GM21390 (cell line): Measurements from ENCODE around the gene IFIT1.
A peak's percentile ranks its signal among the peaks of the same experiment; 100 is the strongest.
"Not testable (repeated sequence)": the region's sequence is repeated elsewhere in the genome, so short reads cannot be mapped to it uniquely, and the experiment has no call there.

Experiments
- ATAC-seq: cut with Tn5 transposase; IDR thresholded peaks from one replicate; pipeline ENCODE4 v1.9.1; 2021; ENCODE audit not compliant: unreplicated experiment

The IFIT1 gene

GRCh38 chr10:89398003-89398749 lies 5.8 kb downstream of the IFIT1 start:
- no peak for ATAC-seq

- no peak for ATAC-seq
Measured at GRCh38 chr10:89399956-89400355, 7.5 kb downstream of the IFIT1 start.

- ATAC-seq: no peak
Measured at GRCh38 chr10:89403043-89403442, 10.6 kb downstream of the IFIT1 start.

GRCh38 chr10:89404104-89405047 lies 12.0 kb downstream of the IFIT1 start:
- ATAC-seq: no peak

GRCh38 chr10:89406178-89406577 lies 13.8 kb downstream of the IFIT1 start:
- not testable (repeated sequence) for ATAC-seq

- ATAC-seq: not testable (repeated sequence)
Measured at GRCh38 chr10:89407792-89408191, 15.4 kb downstream of the IFIT1 start.

- not testable (repeated sequence) for ATAC-seq
Measured at GRCh38 chr10:89409282-89409681, 16.9 kb downstream of the IFIT1 start.

GRCh38 chr10:89410551-89410950 lies 18.1 kb downstream of the IFIT1 start:
- not testable (repeated sequence) for ATAC-seq

GRCh38 chr10:89411135-89411534 lies 18.7 kb downstream of the IFIT1 start:
- ATAC-seq: not testable (repeated sequence)

- ATAC-seq: not testable (repeated sequence)
Measured at GRCh38 chr10:89412276-89412675, 19.9 kb downstream of the IFIT1 start.

- no peak for ATAC-seq
Measured at GRCh38 chr10:89413398-89413912, 21.0 kb downstream of the IFIT1 start.

- ATAC-seq: peak; percentile 78
Measured at GRCh38 chr10:89414146-89414878, 21.9 kb downstream of the IFIT1 start, which contains the start of gene IFIT5. Gene IFIT5, plus strand, starts transcription at chr10:89414568. Its CDS starts 231 bp downstream, at chr10:89414799.

GRCh38 chr10:89414879-89415821 lies 22.7 kb downstream of the IFIT1 start:
- peak; percentile 30 for ATAC-seq

- no peak for ATAC-seq
Measured at GRCh38 chr10:89416465-89416864, 24.0 kb downstream of the IFIT1 start.

- no peak for ATAC-seq
Measured at GRCh38 chr10:89419548-89419947, 27.1 kb downstream of the IFIT1 start.

GRCh38 chr10:89421018-89421476 lies 28.6 kb downstream of the IFIT1 start:
- ATAC-seq: no peak

GRCh38 chr10:89425000-89425399 lies 32.6 kb downstream of the IFIT1 start:
- ATAC-seq: no peak

GRCh38 chr10:89426230-89426868 lies 33.9 kb downstream of the IFIT1 start:
- no peak for ATAC-seq

GRCh38 chr10:89427629-89428028 lies 35.2 kb downstream of the IFIT1 start:
- no peak for ATAC-seq
